K562 (cell line): ENCODE measurements around the gene CCM2. TPM values are rescaled to one million over a fixed set of nuclear protein-coding genes. Genes with fewer than 3 reads are reported as not detected.

Experiments
- FOXA3 ChIP-seq, 2 experiments: fragments of 450-650 bp in 1 of 2; sonication (generic) in 1 of 2; formaldehyde crosslinking; IDR thresholded peaks in 1 of 2; conservative IDR thresholded peaks in 1 of 2; 2 replicates each; pipeline versions ENCODE4 v1.4.0 to v1.8.0; 2020 to 2022; ENCODE audit warnings: mild to moderate bottlenecking in 2 of 2, missing genetic modification reagents in 1 of 2
- FOXK2 ChIP-seq, 2 experiments: fragments of 450-650 bp; IDR thresholded peaks in 1 of 2; conservative IDR thresholded peaks in 1 of 2; 2 replicates each; pipeline ENCODE4 v1.6.1; 2016; ENCODE audit warnings: low read depth in 2 of 2, mild to moderate bottlenecking in 1 of 2
- FOXM1 ChIP-seq, 2 experiments: fragments of 450-650 bp in 1 of 2; sonication (generic) in 1 of 2; formaldehyde crosslinking in 1 of 2; IDR thresholded peaks; 2 replicates each; pipeline versions ENCODE4 v1.6.1 to v1.9.0; 2017 to 2022; ENCODE audit warnings: low read depth in 2 of 2, mild to moderate bottlenecking in 2 of 2, missing genetic modification reagents in 1 of 2, moderate library complexity in 1 of 2
- GTF2E2 ChIP-seq: fragments of 200-800 bp; sonication (Bioruptor generic); IDR thresholded peaks from 2 replicates; pipeline ENCODE4 v1.6.1; 2016; ENCODE audit warnings: missing genetic modification characterization, missing compliant biosample characterization
- HDGF ChIP-seq: fragments of 450-650 bp; IDR thresholded peaks from 2 replicates; pipeline ENCODE4 v1.6.1; 2016
- IRF9 ChIP-seq: fragments of 450-650 bp; IDR thresholded peaks from 2 replicates; pipeline ENCODE4 v1.6.1; 2016; ENCODE audit warnings: missing biosample characterization, missing genetic modification characterization
- KAT8 ChIP-seq: fragments of 450-650 bp; IDR thresholded peaks from 2 replicates; pipeline ENCODE4 v1.6.1; 2016; ENCODE audit warnings: low read depth, mild to moderate bottlenecking
- LEF1 ChIP-seq: fragments of 450-650 bp; IDR thresholded peaks from 2 replicates; pipeline ENCODE4 v1.6.1; 2016; ENCODE audit warnings: mild to moderate bottlenecking
- MEF2D ChIP-seq: conservative IDR thresholded peaks from 2 replicates; pipeline ENCODE4 v1.6.1; 2016; ENCODE audit warnings: low read depth, missing genetic modification characterization, missing compliant biosample characterization
- MYBL2 ChIP-seq, 2 experiments: fragments of 450-650 bp in 1 of 2; sonication (generic) in 1 of 2; formaldehyde crosslinking in 1 of 2; IDR thresholded peaks; 2 replicates each; pipeline versions ENCODE4 v1.6.1 to v1.8.1; 2017 to 2022; ENCODE audit warnings: borderline replicate concordance in 1 of 2, inconsistent platforms in 1 of 2, low read depth in 1 of 2, mild to moderate bottlenecking in 1 of 2, missing genetic modification reagents in 1 of 2, moderate library complexity in 1 of 2
- MYC ChIP-seq, 2 experiments: fragments of 250-450 bp in 1 of 2; sonication (Bioruptor Pico) in 1 of 2; IDR thresholded peaks; 2 replicates each; pipeline versions ENCODE4 v1.5.1 to v1.6.1; 2012 to 2021; ENCODE audit warnings: low read depth in 2 of 2, borderline replicate concordance in 1 of 2, improper control_type of control experiment in 1 of 2, low read length in 1 of 2, mild to moderate bottlenecking in 1 of 2, moderate library complexity in 1 of 2
- PCBP1 ChIP-seq: fragments of 200-400 bp; formaldehyde crosslinking; IDR thresholded peaks from 2 replicates; pipeline ENCODE4 v1.6.1; 2018; ENCODE audit warnings: mild to moderate bottlenecking, low read depth, low read length; ENCODE audit not compliant: poor library complexity, severe bottlenecking
- PHF21A ChIP-seq: fragments of 450-650 bp; IDR thresholded peaks from 2 replicates; pipeline ENCODE4 v1.6.1; 2017; ENCODE audit warnings: low read depth, borderline replicate concordance
- SAFB2 ChIP-seq: fragments of 200-400 bp; formaldehyde crosslinking; IDR thresholded peaks from 2 replicates; pipeline ENCODE4 v1.6.1; 2018; ENCODE audit warnings: borderline replicate concordance, low read length, low read depth, moderate library complexity; ENCODE audit not compliant: severe bottlenecking
- ZNF23 ChIP-seq: fragments of 250-450 bp; sonication (Bioruptor Pico); IDR thresholded peaks from 2 replicates; pipeline ENCODE4 v1.4.0; 2020; ENCODE audit warnings: mild to moderate bottlenecking
- ZNF76 ChIP-seq: fragments of 250-450 bp; sonication (Bioruptor Pico); IDR thresholded peaks from 2 replicates; pipeline ENCODE4 v1.4.0; 2020; ENCODE audit warnings: mild to moderate bottlenecking, moderate library complexity, borderline replicate concordance
- polyA plus RNA-seq, 8 experiments: library from polyadenylated mRNA; depleted of rRNA in 4 of 8; stranded (reverse) in 5 of 8; unstranded in 3 of 8; fragments of >200 nt; fragmentation: Nextera tagmentation in 2 of 8; fragmentation: Illumina TruSeq in 1 of 8; extraction: Ambion mirVana in 2 of 8; extraction: Trizol in 1 of 8; gene quantifications; 2 replicates each; pipeline versions ENCODE4 v1.2.1 to v1.2.3, GENCODE V29; 2011 to 2014; ENCODE audit warnings: inconsistent platforms in 1 of 8, missing spikeins in 1 of 8
- total RNA-seq, 7 experiments: library from RNA; depleted of rRNA in 6 of 7; stranded (reverse); fragments of >200 nt in 6 of 7; fragmentation: Illumina TruSeq in 2 of 7; extraction: Trizol in 2 of 7; gene quantifications; 2 replicates each; pipeline versions ENCODE4 v1.2.1 to v1.2.3, GENCODE V29; 2011 to 2021; ENCODE audit warnings: low replicate concordance in 1 of 7
- TF ChIP-seq, protein P1 (sequence below): sonication (generic); formaldehyde crosslinking; IDR thresholded peaks from 2 replicates; pipeline ENCODE4 v1.8.1; 2023; ENCODE audit warnings: mild to moderate bottlenecking, missing genetic modification reagents
- TF ChIP-seq, protein P2 (sequence below): fragments of 450-650 bp; formaldehyde crosslinking; IDR thresholded peaks from 2 replicates; pipeline ENCODE4 v1.4.0; 2020; ENCODE audit warnings: mild to moderate bottlenecking
- TF ChIP-seq, protein P3 (sequence below): fragments of 250-450 bp; sonication (Bioruptor Pico); IDR thresholded peaks from 2 replicates; pipeline ENCODE4 v1.4.0; 2020; ENCODE audit warnings: mild to moderate bottlenecking, moderate library complexity, borderline replicate concordance

CCM2 gene
- total and polyA plus RNA-seq, 9 of the 15 experiments (the other 6 are each of a cell fraction or from before 2014, with no cell fraction given) = 0.41 to 38.6 (median 25.9) TPM

DNA sequence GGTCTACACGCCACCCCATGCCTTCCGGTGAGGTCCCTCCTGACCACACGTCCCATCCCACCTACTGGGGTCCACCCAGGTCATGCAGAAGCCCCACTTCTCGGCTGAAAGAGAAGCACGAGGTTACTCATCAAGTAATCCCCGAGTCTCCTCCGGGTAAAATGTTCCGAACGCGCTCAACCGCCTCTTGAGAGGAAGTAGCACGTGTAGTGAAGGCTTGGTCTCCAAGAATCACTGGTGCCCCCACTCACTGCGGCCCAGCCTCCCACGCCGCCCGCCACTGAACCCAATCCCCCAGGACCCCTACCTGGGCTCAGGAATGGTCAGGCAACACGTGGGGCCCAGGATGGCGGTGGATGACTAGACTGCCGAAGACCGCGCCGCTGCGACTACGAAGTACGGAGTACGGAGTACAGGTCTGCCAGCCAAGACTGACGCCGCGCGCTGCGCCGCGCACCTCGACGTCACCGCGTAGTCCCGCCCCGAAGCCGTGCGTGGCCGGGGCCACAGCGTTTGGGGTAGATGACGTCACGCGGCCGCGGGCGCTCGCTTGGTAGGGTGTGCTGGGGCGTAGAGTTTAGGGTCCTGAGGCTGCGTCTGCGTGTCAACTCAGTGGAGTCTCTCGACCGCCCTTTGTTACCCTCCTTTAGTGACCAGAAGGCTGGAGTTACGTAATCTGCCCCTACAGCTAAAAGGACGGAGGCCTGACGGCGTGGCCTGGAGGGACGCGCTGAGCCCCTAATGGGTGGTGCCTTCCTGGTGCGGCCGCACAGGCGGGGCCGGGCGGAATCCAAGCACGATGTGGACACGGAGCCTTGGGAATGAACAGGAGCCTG, 13.6 kb upstream of the CCM2 start (continued):
- TF ChIP-seq, protein P1, sequence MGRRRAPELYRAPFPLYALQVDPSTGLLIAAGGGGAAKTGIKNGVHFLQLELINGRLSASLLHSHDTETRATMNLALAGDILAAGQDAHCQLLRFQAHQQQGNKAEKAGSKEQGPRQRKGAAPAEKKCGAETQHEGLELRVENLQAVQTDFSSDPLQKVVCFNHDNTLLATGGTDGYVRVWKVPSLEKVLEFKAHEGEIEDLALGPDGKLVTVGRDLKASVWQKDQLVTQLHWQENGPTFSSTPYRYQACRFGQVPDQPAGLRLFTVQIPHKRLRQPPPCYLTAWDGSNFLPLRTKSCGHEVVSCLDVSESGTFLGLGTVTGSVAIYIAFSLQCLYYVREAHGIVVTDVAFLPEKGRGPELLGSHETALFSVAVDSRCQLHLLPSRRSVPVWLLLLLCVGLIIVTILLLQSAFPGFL = no peak
- TF ChIP-seq PHF21A (no peak), PCBP1 (peak; percentile 66), ZNF76 (CRISPR knock-in tag) (peak; percentile 37; the same call in 1 of the 2 replicates), HDGF (no peak), ZNF23 (CRISPR knock-in tag) (no peak), SAFB2 (no peak), FOXA3 (CRISPR knock-in tag; conservative IDR thresholded peaks at IDR 0.05 in 1 of 2, IDR thresholded peaks at IDR 0.05 in 1 of 2) (0 out of 4 replicates have a peak, but pooled peaks of 1 of the 2 experiments have one; percentile 47), KAT8 (no peak), IRF9 (0 out of 2 replicates have a peak, but pooled peaks have one; percentile 18), FOXK2 (conservative IDR thresholded peaks at IDR 0.05 in 1 of 2, IDR thresholded peaks at IDR 0.05 in 1 of 2; ENCODE audit: low read depth in 2 of 2) (no peak; a peak in 2 of 4 replicates), LEF1 (no peak), MEF2D (tag) (no peak), GTF2E2 (tag) (peak; percentile 84), MYBL2 (IDR thresholded peaks at IDR 0.05; ENCODE audit: low read depth) (no peak), MYBL2 (CRISPR knock-in tag; IDR thresholded peaks at IDR 0.05; ENCODE audit: borderline replicate concordance) (no peak), FOXM1 (IDR thresholded peaks at IDR 0.05; ENCODE audit: low read depth) (no peak), FOXM1 (CRISPR knock-in tag; IDR thresholded peaks at IDR 0.05; ENCODE audit: low read depth) (0 out of 2 replicates have a peak, but pooled peaks have one; percentile 23), MYC (IDR thresholded peaks at IDR 0.05; ENCODE audit: low read depth, low read length) (peak; percentile 100), MYC (CRISPR knock-in tag; IDR thresholded peaks at IDR 0.05; ENCODE audit: borderline replicate concordance, low read depth) (peak; percentile 99)
- TF ChIP-seq, protein P2, sequence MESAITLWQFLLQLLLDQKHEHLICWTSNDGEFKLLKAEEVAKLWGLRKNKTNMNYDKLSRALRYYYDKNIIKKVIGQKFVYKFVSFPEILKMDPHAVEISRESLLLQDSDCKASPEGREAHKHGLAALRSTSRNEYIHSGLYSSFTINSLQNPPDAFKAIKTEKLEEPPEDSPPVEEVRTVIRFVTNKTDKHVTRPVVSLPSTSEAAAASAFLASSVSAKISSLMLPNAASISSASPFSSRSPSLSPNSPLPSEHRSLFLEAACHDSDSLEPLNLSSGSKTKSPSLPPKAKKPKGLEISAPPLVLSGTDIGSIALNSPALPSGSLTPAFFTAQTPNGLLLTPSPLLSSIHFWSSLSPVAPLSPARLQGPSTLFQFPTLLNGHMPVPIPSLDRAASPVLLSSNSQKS (CRISPR knock-in tag) = no peak
- TF ChIP-seq, protein P3, sequence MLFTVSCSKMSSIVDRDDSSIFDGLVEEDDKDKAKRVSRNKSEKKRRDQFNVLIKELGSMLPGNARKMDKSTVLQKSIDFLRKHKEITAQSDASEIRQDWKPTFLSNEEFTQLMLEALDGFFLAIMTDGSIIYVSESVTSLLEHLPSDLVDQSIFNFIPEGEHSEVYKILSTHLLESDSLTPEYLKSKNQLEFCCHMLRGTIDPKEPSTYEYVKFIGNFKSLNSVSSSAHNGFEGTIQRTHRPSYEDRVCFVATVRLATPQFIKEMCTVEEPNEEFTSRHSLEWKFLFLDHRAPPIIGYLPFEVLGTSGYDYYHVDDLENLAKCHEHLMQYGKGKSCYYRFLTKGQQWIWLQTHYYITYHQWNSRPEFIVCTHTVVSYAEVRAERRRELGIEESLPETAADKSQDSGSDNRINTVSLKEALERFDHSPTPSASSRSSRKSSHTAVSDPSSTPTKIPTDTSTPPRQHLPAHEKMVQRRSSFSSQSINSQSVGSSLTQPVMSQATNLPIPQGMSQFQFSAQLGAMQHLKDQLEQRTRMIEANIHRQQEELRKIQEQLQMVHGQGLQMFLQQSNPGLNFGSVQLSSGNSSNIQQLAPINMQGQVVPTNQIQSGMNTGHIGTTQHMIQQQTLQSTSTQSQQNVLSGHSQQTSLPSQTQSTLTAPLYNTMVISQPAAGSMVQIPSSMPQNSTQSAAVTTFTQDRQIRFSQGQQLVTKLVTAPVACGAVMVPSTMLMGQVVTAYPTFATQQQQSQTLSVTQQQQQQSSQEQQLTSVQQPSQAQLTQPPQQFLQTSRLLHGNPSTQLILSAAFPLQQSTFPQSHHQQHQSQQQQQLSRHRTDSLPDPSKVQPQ (CRISPR knock-in tag) = no peak
